Activated CD8-positive, alpha-beta T cell treated with anti-CD3 and anti-CD28 coated beads for 36 hours (primary cell): ENCODE results near the gene GBP3. TPM values are rescaled to one million over a fixed set of nuclear protein-coding genes. Genes with fewer than 3 reads are reported as not detected.

Experiments
- ATAC-seq: fragments of 200-7000 bp; cut with Tn5 transposase; one replicate; pipeline ENCODE4 v1.10.0; 2021; ENCODE audit warnings: mild to moderate bottlenecking, moderate library complexity
- CTCF ChIA-PET: fragments of 350-600 bp; sonication (Branson Sonifier 250); formaldehyde crosslinking; loops from one replicate; lab custom pipeline; 2021; ENCODE audit warnings: antibody characterized with exemption; lab: Charles Lee
- POLR2A ChIA-PET: fragments of 350-600 bp; sonication (Branson Sonifier 250); formaldehyde crosslinking; loops from one replicate; lab custom pipeline; 2021; ENCODE audit warnings: antibody characterized with exemption; lab: Charles Lee
- DNase-seq: peaks from one replicate; pipeline ENCODE4 v3.0.0-alpha.2; 2020
- H3K27ac Mint-ChIP-seq: one replicate; pipeline ENCODE4 v1.8.0; 2021; ENCODE audit warnings: mild to moderate bottlenecking, mixed read lengths
- H3K27me3 Mint-ChIP-seq: one replicate; pipeline ENCODE4 v1.8.0; 2021; ENCODE audit warnings: mixed read lengths
- H3K36me3 Mint-ChIP-seq: one replicate; pipeline ENCODE4 v1.8.0; 2021; ENCODE audit warnings: low read depth, mixed read lengths
- H3K4me1 Mint-ChIP-seq: one replicate; pipeline ENCODE4 v1.8.0; 2021; ENCODE audit warnings: low read depth, mixed read lengths
- H3K4me3 Mint-ChIP-seq: one replicate; pipeline ENCODE4 v1.8.0; 2021; ENCODE audit warnings: mild to moderate bottlenecking, moderate library complexity, mixed read lengths
- H3K9me3 Mint-ChIP-seq: one replicate; pipeline ENCODE4 v1.8.0; 2021; ENCODE audit warnings: mixed read lengths
- intact Hi-C: fragments of 100-400 bp; cut with micrococcal nuclease; formaldehyde crosslinking; loops from one replicate; pipeline ENCODE4 v1.10.0; 2022
- total RNA-seq, 2 experiments: library from RNA; stranded (reverse); gene quantifications; one replicate each; pipeline ENCODE4 v1.2.3, GENCODE V29; 2021
- TF ChIP-seq, protein P1 (sequence below): fragments of 200-600 bp; IDR thresholded peaks from one replicate; pipeline ENCODE4 v1.8.0; 2022; ENCODE audit warnings: antibody characterized with exemption, mild to moderate bottlenecking

GBP3 gene
- total RNA-seq, 2 experiments from 2014 or later: 4.7 to 5.7 TPM

DNA sequence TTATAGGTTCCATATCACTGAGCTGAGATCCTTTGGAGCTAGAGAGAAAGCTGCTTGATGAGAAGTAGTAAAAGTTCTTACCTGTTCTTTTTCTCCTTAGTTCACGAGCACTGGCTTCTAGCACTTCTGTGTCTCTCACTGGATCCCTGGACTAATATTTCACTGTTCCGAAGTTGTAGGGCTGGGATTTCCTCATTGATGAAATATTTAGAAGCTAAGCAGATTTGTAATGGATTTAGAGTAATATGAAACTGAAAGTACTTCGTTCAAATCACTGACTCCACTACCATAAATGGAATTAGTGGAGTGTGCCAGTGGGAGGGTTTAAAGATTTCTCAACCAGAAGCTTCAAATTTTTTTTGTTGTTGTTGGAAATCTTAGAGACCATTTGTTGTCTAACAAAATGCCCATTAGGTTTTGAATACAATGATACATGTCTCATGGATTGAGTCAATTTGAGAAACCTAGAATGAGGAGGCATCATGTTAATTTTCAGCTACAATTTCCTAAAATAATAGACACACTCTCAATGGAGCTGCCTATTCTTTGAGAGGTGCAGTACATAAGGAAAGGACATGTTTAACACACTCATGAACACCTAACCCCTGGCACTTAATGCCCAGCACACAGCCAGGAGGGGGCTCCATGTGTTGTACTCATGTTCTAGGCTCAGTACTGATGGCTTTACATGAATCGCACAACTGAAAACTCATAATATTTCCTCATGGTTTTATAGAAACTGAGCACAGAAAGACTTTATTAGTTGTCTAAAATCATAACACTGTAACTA is 42.6 kb upstream of the GBP3 start, which contains the start of gene GBP1:
GBP1 (minus strand) TSS at position 130 of the 790 bp plus-strand sequence. CDS start 1,974 bp downstream, outside the sequence.
- ChIA-PET POLR2A (interaction anchor here (0.6 to 2.8 kb wide), 12 partner anchors 9 to 251 kb away, joined by 3 to 20 read pairs (median 3); partner anchors contain the start of genes GBP4 and GBP5), CTCF (interaction anchor here (0.5 to 3.2 kb wide), 11 partner anchors 9 to 293 kb away, joined by 3 to 19 read pairs (median 4); partner anchors contain the start of gene GBP3)
- intact Hi-C loops: no loop called here
- peaks cover 57% of the 10 kb centered on the region for H3K4me1 Mint-ChIP-seq
- peak within 1 kb of the TSS; percentile 92 for H3K27ac Mint-ChIP-seq
- DNase-seq: no peak
- peaks cover 36% of the 10 kb centered on the region for H3K36me3 Mint-ChIP-seq
- H3K4me3 Mint-ChIP-seq: peak within 1 kb of the TSS; percentile 97
- H3K27me3 Mint-ChIP-seq: no peaks in the 10 kb centered on the region
- H3K9me3 Mint-ChIP-seq: no peaks in the 10 kb centered on the region
- TF ChIP-seq, protein P1, sequence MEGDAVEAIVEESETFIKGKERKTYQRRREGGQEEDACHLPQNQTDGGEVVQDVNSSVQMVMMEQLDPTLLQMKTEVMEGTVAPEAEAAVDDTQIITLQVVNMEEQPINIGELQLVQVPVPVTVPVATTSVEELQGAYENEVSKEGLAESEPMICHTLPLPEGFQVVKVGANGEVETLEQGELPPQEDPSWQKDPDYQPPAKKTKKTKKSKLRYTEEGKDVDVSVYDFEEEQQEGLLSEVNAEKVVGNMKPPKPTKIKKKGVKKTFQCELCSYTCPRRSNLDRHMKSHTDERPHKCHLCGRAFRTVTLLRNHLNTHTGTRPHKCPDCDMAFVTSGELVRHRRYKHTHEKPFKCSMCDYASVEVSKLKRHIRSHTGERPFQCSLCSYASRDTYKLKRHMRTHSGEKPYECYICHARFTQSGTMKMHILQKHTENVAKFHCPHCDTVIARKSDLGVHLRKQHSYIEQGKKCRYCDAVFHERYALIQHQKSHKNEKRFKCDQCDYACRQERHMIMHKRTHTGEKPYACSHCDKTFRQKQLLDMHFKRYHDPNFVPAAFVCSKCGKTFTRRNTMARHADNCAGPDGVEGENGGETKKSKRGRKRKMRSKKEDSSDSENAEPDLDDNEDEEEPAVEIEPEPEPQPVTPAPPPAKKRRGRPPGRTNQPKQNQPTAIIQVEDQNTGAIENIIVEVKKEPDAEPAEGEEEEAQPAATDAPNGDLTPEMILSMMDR: no peak
- ATAC-seq: peak; percentile 77

DNA sequence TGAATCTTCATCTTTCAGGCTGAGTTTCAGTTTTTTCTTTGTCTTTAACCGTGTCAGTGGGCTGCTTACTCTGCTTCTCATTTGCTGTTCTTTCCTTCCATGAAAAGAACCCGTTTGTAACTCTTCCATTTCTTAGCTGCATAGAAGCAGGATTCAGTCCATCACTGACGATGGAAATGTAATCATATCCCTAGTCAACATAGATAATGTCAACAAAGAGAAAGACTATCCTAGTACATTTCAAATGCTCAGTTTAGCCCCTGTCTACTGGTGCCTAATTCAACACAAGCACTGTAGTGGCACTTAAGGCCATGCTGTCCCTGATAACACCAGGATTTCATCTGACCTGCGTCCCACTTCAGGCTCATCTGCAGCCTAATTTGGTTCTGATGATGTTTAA is 42.0 kb upstream of the GBP3 start:
- H3K9me3 Mint-ChIP-seq: no peaks in the 10 kb centered on the region
- H3K36me3 Mint-ChIP-seq: peaks cover 39% of the 10 kb centered on the region
- no peaks in the 10 kb centered on the region for H3K27me3 Mint-ChIP-seq
- intact Hi-C loops: no loop called here
- H3K27ac Mint-ChIP-seq: peak overlapping the region; percentile 92
- H3K4me1 Mint-ChIP-seq: peaks cover 54% of the 10 kb centered on the region
- POLR2A ChIA-PET: interaction anchor here (0.6 to 2.8 kb wide), 10 partner anchors 12 to 252 kb away, joined by 3 to 20 read pairs (median 3); partner anchors contain the start of gene GBP4
- peak overlapping the region; percentile 97 for H3K4me3 Mint-ChIP-seq
- DNase-seq (no peak), ATAC-seq (peak; percentile 50)
- CTCF ChIA-PET: interaction anchor here (0.8 to 3.2 kb wide), 7 partner anchors 18 to 293 kb away, joined by 3 to 19 read pairs (median 4); partner anchors contain the start of gene GBP3
- TF ChIP-seq, protein P1: no peak

DNA sequence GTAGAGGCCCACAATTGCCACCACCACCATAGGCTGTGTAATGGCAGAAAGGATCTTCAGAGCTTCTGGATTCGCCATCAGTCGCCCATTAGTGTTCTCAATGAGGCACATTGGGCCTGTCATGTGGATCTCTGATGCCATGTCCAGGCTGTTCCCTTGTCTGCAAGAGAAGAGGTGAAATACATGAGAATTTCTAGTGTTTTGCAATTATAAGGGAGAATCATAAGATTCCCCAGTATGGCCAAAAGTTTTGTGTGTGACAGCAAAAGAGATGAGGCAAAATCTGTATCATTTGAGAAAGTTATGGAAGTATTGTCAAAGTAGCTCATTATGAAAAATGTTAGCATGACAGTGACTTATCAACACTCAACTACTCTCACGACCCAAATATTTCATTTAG is 40.4 kb upstream of the GBP3 start:
- peaks cover 45% of the 10 kb centered on the region for H3K4me1 Mint-ChIP-seq
- no peaks in the 10 kb centered on the region for H3K9me3 Mint-ChIP-seq
- peak overlapping the region; percentile 92 for H3K27ac Mint-ChIP-seq
- no peaks in the 10 kb centered on the region for H3K27me3 Mint-ChIP-seq
- H3K36me3 Mint-ChIP-seq: peaks cover 51% of the 10 kb centered on the region
- intact Hi-C loops: no loop called here
- ChIA-PET CTCF (interaction anchor here (1.1 to 3.2 kb wide), 9 partner anchors 18 to 544 kb away, joined by 3 to 19 read pairs (median 4); partner anchors contain the start of gene GBP3), POLR2A (interaction anchor here (1.3 to 2.8 kb wide), 3 partner anchors 10 to 80 kb away, joined by 3 to 20 read pairs (median 12); no protein-coding TSS in a partner anchor)
- ATAC-seq: no peak
- no peak for DNase-seq
- peak overlapping the region; percentile 97 for H3K4me3 Mint-ChIP-seq
- TF ChIP-seq, protein P1: no peak

DNA sequence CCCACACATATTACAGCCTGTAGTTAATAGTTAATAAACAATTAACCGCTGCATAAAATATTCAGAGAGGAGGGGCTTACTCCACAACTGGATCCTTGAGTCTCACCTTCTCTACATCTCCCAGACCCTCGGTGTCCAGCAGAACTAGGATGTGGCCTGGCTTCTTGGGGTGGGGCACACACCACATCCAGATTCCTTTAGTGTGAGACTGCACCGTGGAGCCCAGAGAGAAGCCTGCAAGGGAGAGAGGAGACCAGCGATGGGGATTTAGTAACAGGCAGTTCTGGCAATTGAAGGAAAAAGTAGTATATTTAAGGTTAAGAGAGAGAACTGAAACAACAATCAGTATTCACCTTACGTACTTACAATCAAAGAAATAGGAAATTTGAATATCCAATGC is 37.4 kb upstream of the GBP3 start:
- Mint-ChIP-seq H3K4me1 (peaks cover 40% of the 10 kb centered on the region), H3K4me3 (no peak overlapping the region), H3K27ac (no peak overlapping the region), H3K36me3 (peaks cover 77% of the 10 kb centered on the region), H3K9me3 (no peaks in the 10 kb centered on the region), H3K27me3 (no peaks in the 10 kb centered on the region)
- CTCF ChIA-PET: no interaction called here
- TF ChIP-seq, protein P1: no peak
- POLR2A ChIA-PET: no interaction called here
- no peak for ATAC-seq
- no peak for DNase-seq
- intact Hi-C loops: no loop called here
